PC-3 (cell line): ENCODE measurements around the gene CBL. TPM values are rescaled to one million over a fixed set of nuclear protein-coding genes. Genes with fewer than 3 reads are reported as not detected.

Experiments used
- ATAC-seq: fragments of 200-7000 bp; cut with Tn5 transposase; 2 replicates; pipeline ENCODE4 v1.9.1; 2020; ENCODE audit warnings: mild to moderate bottlenecking, moderate library complexity
- BruUV-seq: library from RNA; stranded (reverse); fragments of 400-500 nt; replicated peaks from 2 replicates; lab custom pipeline; 2021; lab: Mats Ljungman, UMichigan
- CTCF ChIA-PET: fragments of 300-600 bp; sonication (Branson Sonifier 250); formaldehyde crosslinking; loops from one replicate; lab custom pipeline; 2022; ENCODE audit warnings: antibody characterized with exemption; lab: Charles Lee
- POLR2A ChIA-PET: fragments of 300-600 bp; sonication (Branson Sonifier 250); formaldehyde crosslinking; loops from one replicate; lab custom pipeline; 2022; ENCODE audit warnings: antibody characterized with exemption; ENCODE audit not compliant: unreplicated experiment; lab: Charles Lee
- DNase-seq: peaks from one replicate; pipeline ENCODE4 v3.0.0-alpha.2; 2015
- H2AFZ ChIP-seq: fragments of 300-600 bp; sonication (generic); 2 replicates; pipeline ENCODE4 v1.6.0; 2016; ENCODE audit warnings: antibody characterized with exemption, low read length
- H3F3A ChIP-seq: fragments of 300-600 bp; sonication (generic); one replicate; pipeline ENCODE4 v1.6.0; 2017; ENCODE audit warnings: antibody characterized with exemption, low read length, control low read depth, mild to moderate bottlenecking; ENCODE audit not compliant: unreplicated experiment
- H3K27ac ChIP-seq: fragments of 300-600 bp; sonication (generic); 2 replicates; pipeline ENCODE4 v1.5.1; 2016; ENCODE audit warnings: mild to moderate bottlenecking, low read length
- H3K27me3 ChIP-seq: fragments of 300-600 bp; sonication (generic); 2 replicates; pipeline ENCODE4 v1.6.1; 2016; ENCODE audit warnings: low read length, mixed read lengths
- H3K36me3 ChIP-seq: fragments of 300-600 bp; sonication (generic); 2 replicates; pipeline ENCODE4 v1.6.1; 2016; ENCODE audit warnings: low read depth, mixed run types, low read length, mixed read lengths
- H3K4me1 ChIP-seq: fragments of 300-600 bp; sonication (generic); 2 replicates; pipeline ENCODE4 v1.5.1; 2016; ENCODE audit warnings: low read length; ENCODE audit not compliant: insufficient read depth
- H3K4me2 ChIP-seq: fragments of 300-600 bp; sonication (generic); 2 replicates; pipeline ENCODE4 v1.6.0; 2016; ENCODE audit warnings: low read length
- H3K4me3 ChIP-seq: fragments of 300-600 bp; sonication (generic); 2 replicates; pipeline ENCODE4 v1.5.1; 2016; ENCODE audit warnings: mild to moderate bottlenecking, low read length, mixed read lengths
- H3K79me2 ChIP-seq: fragments of 300-600 bp; sonication (generic); 2 replicates; pipeline ENCODE4 v1.6.1; 2017; ENCODE audit warnings: low read length, mixed read lengths
- H3K9ac ChIP-seq: fragments of 300-600 bp; sonication (generic); 2 replicates; pipeline ENCODE4 v1.6.0; 2016; ENCODE audit warnings: mild to moderate bottlenecking, low read length
- H3K9me2 ChIP-seq: fragments of 300-600 bp; sonication (generic); replicated peaks from 2 replicates; pipeline ENCODE4 v1.6.1; 2016; ENCODE audit warnings: mixed run types, low read length, mixed read lengths
- H3K9me3 ChIP-seq: fragments of 300-600 bp; sonication (generic); 2 replicates; pipeline ENCODE4 v1.6.1; 2016; ENCODE audit warnings: low read length, mixed read lengths
- H4K20me1 ChIP-seq: fragments of 300-600 bp; sonication (generic); 2 replicates; pipeline ENCODE4 v1.6.1; 2016; ENCODE audit warnings: low read length, mixed read lengths
- CTCF ChIP-seq: fragments of 300-600 bp; sonication (generic); conservative IDR thresholded peaks from 2 replicates; pipeline ENCODE4 v1.5.1; 2017; ENCODE audit warnings: antibody characterized with exemption, low read depth, mild to moderate bottlenecking, low read length
- EZH2 ChIP-seq: fragments of 300-600 bp; sonication (generic); IDR thresholded peaks from one replicate; pipeline ENCODE4 v1.6.1; 2017; ENCODE audit warnings: antibody characterized with exemption, mild to moderate bottlenecking, low read length; ENCODE audit not compliant: unreplicated experiment
- EZH2phosphoT487 ChIP-seq: fragments of 300-600 bp; sonication (generic); IDR thresholded peaks from 2 replicates; pipeline ENCODE4 v1.6.1; 2018; ENCODE audit warnings: mild to moderate bottlenecking, antibody characterized with exemption, low read length, borderline replicate concordance
- intact Hi-C: fragments of 100-400 bp; cut with micrococcal nuclease; formaldehyde crosslinking; loops from 2 replicates; pipeline ENCODE4 v1.9.0; 2023
- total RNA-seq: library from RNA; depleted of rRNA; stranded (reverse); fragments of >200 nt; gene quantifications from 2 replicates; pipeline ENCODE4 v1.2.3, GENCODE V29; 2014

CBL gene
- total RNA-seq, 1 experiment from 2014 or later, result 11.4 TPM

GRCh38 chr11:119267645-119268044 is 61.5 kb downstream of the CBL start:
- Histone ChIP-seq H3K79me2 (peaks cover 16% of the 10 kb centered on the region; the same call in 1 of the 2 replicates), H3K27ac (no peak overlapping the region), H3K9ac (no peak overlapping the region), H3K27me3 (no peaks in the 10 kb centered on the region), H3K4me2 (no peak overlapping the region), H4K20me1 (no peaks in the 10 kb centered on the region), H3K9me3 (no peaks in the 10 kb centered on the region), H3F3A (no peaks in the 10 kb centered on the region), H2AFZ (no peak overlapping the region), H3K36me3 (peaks cover 4% of the 10 kb centered on the region; the same call in 1 of the 2 replicates), H3K4me3 (no peak overlapping the region), H3K4me1 (no peaks in the 10 kb centered on the region), H3K9me2 (no peaks in the 10 kb centered on the region)
- no peak for DNase-seq
- TF ChIP-seq CTCF, result no peak
- TF ChIP-seq EZH2, result no peak
- no peak for TF ChIP-seq EZH2phosphoT487
- intact Hi-C loops, result no loop called here
- ATAC-seq, result no peak
- ChIA-PET CTCF (no interaction called here), POLR2A (no interaction called here)
- BruUV-seq, result no TSS peak

GRCh38 chr11:119273721-119274120 is 67.6 kb downstream of the CBL start:
- Histone ChIP-seq H3K36me3 (peaks cover 33% of the 10 kb centered on the region), H3K27me3 (no peaks in the 10 kb centered on the region), H3K9me2 (no peaks in the 10 kb centered on the region), H3F3A (no peaks in the 10 kb centered on the region), H3K79me2 (0 out of 2 replicates have a peak, but pooled peaks cover 2% of the 10 kb centered on the region), H3K27ac (no peak overlapping the region), H2AFZ (no peak overlapping the region), H3K9me3 (no peaks in the 10 kb centered on the region), H4K20me1 (no peaks in the 10 kb centered on the region), H3K4me2 (no peak overlapping the region), H3K9ac (no peak overlapping the region), H3K4me3 (no peak overlapping the region), H3K4me1 (no peaks in the 10 kb centered on the region)
- POLR2A ChIA-PET, result no interaction called here
- CTCF ChIA-PET, result no interaction called here
- intact Hi-C loops, result no loop called here
- no peak for TF ChIP-seq EZH2
- TF ChIP-seq EZH2phosphoT487, result no peak
- no peak for TF ChIP-seq CTCF
- ATAC-seq, result no peak
- no peak for DNase-seq
- no TSS peak for BruUV-seq

DNA sequence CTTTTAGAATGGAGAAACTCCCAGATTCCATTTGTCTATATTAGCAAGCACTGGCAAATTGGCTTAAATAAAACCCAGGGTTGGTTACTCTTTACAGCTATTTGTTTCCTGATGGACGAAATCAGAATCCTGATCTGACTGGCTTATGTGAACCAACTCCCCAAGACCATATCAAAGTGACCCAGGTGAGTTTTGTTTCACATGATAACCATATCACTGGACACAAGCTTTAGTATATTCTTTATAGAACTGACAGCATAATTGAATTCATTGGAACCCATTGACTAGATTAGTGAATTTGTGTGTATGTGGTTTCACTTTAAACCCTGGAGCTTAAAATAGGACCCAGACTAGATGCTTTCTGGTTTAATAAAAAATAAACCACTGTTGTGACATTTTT is 71.5 kb downstream of the CBL start:
- intact Hi-C loops, result no loop called here
- no peaks in the 10 kb centered on the region for H3F3A ChIP-seq
- H3K9ac ChIP-seq, result no peak overlapping the region
- H3K27ac ChIP-seq, result no peak overlapping the region
- ATAC-seq (no peak), DNase-seq (no peak)
- H3K4me2 ChIP-seq, result no peak overlapping the region
- H3K79me2 ChIP-seq, result 0 out of 2 replicates have a peak, but pooled peaks cover 2% of the 10 kb centered on the region
- no peak overlapping the region for H2AFZ ChIP-seq
- H4K20me1 ChIP-seq, result no peaks in the 10 kb centered on the region
- H3K9me2 ChIP-seq, result no peaks in the 10 kb centered on the region
- no peaks in the 10 kb centered on the region for H3K27me3 ChIP-seq
- CTCF ChIA-PET, result no interaction called here
- TF ChIP-seq CTCF, result no peak
- no peak for TF ChIP-seq EZH2phosphoT487
- no peak for TF ChIP-seq EZH2
- no TSS peak for BruUV-seq
- no peak overlapping the region for H3K4me3 ChIP-seq
- H3K9me3 ChIP-seq, result no peaks in the 10 kb centered on the region
- POLR2A ChIA-PET, result no interaction called here
- no peaks in the 10 kb centered on the region for H3K4me1 ChIP-seq
- peaks cover 34% of the 10 kb centered on the region for H3K36me3 ChIP-seq
